Stimulated activated CD4-positive, alpha-beta T cell treated with anti-CD3 and anti-CD28 coated beads, TNF-alpha, amount 100 ng/mL, for 4 hours (primary cell): ENCODE measurements around the gene PSMB9.

ENCODE experiments used
- DNase-seq, 3 experiments: peaks; one replicate each; pipeline ENCODE4 v3.0.0-alpha.2; 2020; ENCODE audit warnings: low read depth in 3 of 3

Gene PSMB9

DNA sequence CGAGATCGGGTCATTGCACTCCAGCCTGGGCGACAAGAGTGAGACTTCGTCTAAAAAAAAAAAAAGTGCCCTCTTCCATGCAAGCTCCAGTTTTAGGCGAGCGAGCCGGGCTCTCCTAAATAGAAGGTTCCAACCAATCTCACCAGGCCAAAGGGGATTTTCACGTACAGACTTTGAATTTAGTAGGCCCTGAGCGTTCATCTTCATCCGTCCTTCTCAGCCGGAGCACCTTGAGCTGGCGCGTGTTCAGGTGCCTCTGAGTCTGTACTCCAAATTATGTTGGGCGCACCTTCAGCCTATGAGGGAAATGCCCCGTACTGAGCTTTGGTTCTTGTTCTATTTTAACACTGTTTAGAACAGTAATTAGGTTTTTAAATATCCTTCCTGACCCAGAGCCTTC, 14.6 kb upstream of the PSMB9 start:
- no peak for DNase-seq

DNA sequence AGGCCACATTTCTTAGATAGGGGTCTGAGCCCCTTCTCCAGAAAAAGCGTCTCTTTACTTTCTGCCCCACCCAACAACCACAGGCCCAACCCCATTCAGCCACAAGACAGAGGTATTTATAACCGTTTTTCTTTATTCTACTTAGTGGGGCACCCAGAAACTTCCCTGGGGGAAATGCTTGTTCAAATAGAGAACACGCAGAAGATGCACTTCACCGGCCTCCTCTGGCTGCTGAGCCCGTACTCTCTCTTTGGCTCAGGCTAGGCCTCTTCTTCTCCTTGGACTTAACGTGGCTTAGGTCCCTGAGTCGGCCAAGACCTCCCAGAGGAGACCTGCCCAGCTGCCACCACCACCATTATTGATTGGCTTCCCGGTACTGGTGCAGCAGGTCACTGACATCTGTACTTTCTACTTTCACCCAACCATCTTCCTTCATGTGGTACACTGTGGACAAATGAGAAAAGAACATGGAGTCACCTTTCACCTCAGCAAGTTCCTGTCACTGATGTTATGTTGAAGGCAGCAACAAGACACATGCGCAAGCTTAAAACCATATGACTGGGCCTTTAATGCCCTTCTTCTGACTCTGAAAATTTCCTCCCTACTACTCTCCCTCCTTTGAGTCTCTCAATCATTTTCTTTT, 13.3 kb upstream of the PSMB9 start:
- DNase-seq: no peak

DNA sequence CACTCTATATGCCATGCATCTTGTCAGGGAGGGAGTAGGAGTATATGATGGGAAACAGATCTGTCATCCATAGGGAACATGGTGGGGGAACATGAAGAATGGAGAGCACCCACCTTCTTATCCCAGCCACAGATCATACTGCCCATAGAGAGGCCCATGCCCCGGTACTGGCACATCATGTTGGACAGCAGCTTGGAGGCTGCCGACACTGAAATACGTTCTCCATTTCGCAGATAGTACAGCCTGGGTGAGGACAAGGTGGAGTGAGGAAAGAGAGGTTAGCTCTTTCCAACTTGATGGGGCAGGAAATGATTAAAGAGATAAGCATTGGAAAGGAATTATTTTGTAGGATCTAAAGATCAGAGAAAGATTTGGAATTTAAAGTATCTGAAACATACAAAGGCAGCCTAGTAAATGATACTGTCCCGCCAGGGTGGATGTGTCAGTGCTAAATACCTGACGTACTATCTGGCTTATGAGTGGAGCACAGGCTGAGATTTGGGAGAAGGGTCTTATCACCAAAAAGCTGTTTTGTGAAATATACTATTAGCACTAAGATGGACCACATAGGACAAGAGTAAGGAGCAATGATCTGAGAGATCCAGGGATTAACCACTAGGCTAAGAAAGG, 11.9 kb upstream of the PSMB9 start:
- no peak for DNase-seq

DNA sequence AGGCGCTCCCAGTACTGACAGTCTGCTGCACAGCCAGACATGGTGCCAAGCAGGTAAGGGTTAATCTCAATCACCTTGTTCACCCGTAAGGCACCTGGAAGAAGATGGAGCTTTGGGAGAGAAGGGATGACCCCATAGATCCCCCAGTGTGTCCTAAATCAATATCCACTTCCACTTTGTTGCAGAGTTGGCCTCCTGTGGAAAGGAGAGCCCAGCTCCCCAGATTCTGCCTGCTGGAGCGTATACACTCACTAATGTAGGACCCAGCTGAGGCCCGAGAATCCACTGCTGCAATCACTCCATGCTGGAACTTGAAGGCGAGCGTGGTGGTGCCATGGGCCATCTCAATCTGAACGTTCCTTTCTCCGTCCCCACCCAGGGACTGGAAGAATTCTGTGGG, 11.3 kb upstream of the PSMB9 start:
- no peak for DNase-seq

DNA sequence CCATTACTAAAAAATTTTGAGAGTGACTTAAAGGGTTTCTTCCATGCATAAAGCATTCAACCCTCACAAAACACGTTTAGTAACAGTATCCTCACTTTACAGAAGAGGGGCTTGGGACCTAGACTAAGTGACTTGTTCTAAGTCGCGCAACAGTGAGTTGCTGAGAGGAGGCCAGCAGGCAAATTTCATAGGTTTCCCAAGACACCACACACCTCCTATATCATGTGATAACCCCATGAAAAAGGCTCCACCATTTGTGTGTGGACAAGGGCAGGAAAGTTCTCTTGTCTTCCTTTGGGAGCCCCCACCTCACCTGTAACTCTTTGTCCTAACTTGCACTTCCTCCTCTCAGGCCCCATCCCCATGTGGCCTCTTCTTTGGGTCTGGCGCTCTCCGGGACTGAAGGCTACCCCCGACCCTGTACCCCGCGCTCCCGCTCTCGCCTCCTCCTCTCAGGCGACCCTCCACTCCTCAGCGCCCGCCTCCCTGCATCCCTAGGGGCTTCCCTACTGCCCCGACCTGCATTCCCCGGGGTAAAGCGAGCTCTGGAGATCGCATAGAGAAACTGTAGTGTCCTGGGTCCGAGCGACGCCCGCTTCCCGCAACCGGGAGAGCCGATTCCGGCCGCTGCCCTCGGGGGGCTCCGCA, 10.5 kb upstream of the PSMB9 start:
- no peak for DNase-seq

DNA sequence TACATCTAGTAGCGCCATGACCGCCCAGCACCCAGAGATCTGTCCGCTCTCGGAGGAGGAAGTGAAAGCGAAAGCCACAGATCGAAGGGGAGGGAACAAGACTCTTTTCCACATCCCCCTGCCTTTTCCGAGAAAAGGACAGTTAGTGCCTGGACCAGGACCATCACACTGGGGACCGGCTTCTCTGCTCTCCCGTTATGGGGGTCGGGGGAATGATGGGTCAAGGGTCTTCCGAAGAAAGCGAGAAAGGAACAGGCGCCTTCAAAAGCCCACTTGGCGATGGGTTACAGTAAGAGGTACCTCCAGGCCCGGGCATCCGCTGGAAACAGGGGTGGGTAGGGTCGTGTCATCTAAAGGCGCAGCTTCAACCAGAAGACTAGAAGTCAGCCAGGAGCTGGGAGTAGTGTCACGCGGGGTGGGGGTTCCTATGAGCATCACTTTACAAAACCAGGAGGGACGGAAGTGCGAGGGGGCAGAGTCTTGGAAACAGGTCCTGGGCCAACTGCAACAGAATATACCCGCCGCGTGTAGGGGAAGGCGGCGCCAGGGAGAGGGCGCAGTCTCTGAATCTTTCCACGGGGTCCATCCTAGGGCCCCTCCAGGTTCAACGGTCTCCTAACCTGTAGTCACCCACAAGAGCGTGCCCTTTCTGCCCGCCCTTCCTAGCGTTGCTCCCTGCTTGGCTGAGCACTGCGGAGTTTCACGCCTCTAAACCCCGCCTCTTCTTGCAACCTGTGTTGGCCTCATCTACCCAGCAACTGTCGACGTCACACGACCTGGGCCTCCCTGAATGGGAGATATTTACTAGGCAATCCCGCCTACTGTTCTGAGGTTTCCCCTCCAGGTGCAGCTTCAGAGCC, 9.8 kb upstream of the PSMB9 start, which contains the start of gene PSMB8:
PSMB8 (minus strand) TSS at position 69 of the 860 bp plus-strand sequence; CDS start at position 18, 51 bp downstream.
- DNase-seq: peak; percentile 94 to 99 (median 96)

DNA sequence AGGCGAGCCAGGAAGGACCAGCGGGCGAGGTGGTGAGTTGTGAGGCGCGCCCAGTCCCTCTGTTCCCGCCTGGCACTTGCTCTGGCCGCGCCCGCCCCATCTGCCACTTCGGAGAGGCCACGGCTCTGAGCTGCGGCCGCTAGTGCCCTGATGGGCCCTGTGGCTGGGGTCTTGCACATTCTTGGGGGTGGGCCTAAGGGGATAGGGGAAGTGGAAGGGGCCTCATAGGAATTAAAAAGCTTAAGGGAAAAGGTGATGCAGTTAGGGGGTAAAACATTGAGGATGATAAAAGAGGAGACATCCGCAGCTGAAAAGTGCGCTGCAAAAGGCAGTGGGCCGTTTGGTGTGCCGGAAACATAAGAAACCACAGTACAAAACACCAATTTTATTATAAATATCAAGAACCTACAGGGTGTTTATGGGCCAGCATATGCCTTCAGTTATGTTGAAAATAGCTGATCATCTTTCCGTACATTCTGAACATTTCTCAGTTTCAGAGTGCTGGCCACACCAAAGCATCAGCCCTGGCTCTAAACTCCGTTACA, 9.1 kb upstream of the PSMB9 start:
- no peak for DNase-seq

DNA sequence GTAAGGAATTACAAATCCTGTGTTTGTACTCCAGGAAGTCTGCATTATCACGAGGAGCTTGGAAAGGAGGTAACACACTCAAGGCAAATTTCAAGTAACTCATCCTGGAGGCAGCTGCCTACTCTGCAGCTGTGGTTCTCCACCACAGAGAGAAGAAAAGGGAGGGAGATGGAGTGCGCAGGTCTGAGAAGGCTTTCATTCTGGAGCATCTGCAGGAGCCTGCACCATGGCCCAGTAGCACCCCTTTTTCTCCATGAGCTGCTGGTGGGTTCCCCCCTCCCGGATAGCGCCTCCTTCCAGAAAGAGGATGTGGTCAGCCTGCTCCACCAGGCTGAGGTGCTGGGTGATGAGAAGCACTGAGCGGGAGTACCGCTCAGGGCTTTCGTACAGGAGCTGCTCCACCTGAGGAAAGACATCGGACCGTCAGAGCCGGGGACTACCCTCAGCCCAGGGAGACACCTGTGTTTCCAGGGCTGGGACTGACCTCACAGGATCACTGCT, 8.6 kb upstream of the PSMB9 start:
- DNase-seq: no peak

DNA sequence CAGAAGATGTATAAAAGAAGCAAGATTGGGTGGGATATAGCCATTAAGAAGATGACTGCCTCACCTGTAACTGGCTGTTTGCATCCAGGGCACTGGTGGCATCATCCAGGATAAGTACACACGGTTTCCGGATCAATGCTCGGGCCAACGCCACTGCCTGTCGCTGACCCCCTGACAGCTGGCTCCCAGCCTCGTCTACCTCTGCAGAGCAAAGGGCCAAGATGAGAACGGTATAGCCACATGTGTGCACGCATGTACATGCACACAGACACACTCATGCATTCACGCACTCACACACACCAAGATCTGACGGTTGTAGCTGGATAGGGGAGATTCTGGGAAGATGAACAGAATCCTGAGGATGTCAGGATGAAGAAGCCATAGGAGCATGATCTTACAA, 7.0 kb upstream of the PSMB9 start:
- DNase-seq: no peak

DNA sequence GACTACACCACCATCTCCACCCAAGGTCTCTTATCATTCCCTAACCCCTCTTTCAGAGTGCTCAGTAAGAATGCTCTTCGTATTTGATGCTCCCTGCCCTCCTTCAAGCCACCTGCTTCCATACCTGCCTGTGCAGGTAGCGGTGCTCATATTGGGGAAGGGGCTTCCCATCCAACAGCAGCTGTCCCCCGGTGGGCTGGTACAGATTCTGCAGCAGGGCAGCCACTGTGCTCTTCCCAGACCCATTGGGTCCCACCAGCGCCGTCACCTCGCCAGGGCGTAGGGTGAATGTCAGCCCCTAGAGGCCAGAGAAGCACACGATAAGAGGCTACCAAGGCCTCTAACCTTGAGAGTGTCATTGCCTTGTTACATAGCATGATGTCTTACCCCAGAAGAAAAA, 6.2 kb upstream of the PSMB9 start:
- no peak for DNase-seq

DNA sequence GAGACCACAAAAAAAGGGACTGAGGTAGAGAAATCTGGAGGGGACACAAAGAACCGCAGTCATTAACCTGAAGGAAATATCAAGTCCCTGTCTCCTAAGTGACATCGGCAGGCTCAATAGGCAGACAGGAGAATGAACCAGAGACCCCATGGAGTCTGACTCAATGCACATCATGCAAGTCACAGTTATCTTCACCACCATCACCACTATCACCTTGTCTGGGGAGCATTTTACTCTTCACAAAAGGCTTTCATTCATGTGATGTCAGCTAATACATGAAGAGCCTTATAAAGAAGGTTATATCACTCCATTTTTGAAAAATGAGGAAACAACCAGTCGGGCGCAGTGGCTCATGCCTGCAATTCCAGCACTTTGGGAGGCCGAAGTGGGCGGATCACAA, 4.9 kb upstream of the PSMB9 start:
- no peak for DNase-seq

DNA sequence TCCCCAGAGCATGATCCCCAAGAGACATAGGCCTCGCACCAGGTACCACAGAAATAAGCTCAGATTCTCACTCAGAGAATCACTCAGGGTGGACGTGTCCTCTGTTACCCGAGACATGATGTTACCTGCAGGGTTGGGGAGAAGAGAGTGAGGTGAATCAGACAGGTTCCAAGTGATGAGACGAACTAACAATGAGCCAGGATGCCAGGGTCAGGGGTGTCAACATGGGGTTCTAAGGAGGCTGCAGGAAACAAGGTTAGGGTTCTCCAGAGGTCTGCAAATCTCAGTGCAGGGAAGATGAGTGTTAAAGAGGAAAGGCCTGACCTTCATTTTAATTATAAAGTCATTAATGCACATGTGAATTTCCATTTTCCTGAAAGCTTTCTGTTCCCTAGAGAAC, 3.0 kb upstream of the PSMB9 start:
- no peak for DNase-seq

DNA sequence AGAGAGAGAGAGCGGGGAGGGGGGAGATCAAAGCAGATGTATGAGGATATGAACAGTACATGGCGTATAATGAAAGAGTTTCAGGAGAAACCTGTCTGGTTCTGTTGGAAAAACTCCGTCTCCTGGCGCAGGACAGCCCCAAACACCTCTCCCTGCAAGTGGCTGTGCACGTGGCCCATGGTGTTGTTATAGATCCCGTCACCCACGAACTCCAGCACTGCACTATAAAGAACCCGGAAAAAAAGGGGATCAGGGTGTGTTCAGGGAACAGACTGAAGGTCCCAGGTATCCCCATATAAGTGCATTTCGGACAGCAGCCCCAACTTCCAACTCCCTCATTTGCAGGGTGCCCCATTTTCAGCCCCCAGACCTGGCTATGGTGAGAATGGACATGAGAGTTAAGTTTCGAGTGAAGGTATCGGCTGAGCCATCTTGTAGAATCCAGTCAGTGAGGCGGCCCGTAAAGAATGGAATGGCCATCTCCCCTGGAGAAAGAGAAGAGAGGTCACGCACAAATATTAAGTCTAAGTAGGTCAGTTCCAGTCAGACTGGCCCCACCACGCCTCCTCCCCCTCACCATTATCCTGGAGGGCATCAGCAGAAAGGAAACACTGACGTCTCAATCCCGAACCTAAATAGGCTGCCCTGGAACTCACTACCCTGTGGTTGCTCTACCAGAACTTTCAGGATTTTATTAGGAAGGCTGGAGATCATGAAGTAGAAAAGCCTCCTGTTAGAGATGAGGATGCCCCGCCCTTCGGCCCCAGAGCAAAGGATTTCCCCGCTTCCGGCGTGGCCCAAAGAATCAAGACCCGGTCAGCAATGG, 1.8 kb upstream of the PSMB9 start:
- no peak for DNase-seq

DNA sequence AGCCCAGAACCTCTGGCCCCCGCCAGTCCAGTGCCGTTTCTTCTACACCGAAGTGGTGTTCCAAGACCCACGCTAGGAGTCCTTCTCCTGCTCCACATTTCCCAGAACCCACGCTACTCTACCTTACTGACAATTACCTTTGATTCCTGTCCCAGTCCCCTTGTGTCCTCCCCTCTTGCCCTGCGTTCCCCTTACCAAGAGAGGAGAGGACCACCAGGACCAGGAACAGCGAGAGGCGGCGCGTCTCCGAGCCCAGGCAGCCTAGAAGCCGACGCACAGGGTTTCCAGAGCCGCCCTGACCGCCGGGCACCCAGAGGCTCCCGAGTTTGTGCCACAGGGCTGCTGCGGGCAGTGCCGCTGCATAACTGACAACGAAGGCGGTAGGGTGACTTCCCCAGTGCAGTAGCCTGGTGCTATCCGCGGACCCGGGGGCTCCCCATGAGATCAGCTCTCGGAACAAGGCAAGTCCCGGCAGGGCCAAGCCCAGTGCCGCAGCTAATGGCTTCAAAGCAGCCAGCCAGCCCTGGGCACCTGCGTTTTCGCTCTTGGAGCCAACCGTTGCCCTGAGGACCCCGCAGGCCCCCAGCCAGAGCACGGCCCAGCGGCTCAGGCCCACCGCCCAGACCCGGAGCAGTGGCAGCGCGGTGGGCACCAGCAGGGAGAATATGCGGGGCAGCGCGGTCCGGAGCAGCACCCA, 1.0 kb upstream of the PSMB9 start:
- no peak for DNase-seq

DNA sequence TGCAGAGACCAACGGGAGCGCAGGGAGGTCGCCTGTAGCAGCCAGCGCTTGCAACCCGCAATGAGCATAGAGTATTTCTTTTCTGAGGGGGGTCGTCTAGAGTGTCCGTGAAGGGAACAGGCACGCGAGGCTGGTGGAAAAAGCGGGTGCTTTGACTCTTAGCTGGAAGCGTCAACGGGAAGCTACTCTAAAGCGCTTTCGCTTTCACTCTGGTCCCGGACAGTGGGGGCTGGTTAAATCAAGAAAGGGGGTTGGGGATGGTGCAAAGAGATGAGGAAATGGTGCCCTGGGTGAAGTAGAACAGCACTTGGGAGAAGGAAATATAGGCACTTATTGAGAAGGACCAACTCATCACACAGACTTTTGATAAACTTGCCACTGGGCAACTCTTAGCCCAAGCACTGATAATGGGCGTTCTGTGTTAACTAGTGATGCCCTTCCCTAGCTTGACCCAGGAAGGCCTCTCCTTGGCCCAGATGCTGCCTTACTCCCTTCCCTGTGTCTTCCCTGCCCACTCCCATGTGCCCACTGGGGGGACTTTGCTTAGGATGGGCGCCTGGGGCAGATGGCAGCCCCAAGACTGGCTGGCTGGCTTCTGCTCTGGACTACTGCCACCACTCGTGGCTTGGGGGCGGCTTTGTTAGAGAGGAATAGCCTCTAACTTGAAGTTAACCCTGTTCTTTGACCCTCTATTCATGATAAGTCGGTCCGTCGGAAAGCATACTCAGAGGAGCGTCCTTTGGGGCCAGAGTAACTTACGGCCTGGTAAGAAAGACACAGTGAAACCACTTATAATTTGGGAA, 585 bp downstream of the PSMB9 start:
- DNase-seq: peak in 2 of 3 experiments; percentile 53 to 58

DNA sequence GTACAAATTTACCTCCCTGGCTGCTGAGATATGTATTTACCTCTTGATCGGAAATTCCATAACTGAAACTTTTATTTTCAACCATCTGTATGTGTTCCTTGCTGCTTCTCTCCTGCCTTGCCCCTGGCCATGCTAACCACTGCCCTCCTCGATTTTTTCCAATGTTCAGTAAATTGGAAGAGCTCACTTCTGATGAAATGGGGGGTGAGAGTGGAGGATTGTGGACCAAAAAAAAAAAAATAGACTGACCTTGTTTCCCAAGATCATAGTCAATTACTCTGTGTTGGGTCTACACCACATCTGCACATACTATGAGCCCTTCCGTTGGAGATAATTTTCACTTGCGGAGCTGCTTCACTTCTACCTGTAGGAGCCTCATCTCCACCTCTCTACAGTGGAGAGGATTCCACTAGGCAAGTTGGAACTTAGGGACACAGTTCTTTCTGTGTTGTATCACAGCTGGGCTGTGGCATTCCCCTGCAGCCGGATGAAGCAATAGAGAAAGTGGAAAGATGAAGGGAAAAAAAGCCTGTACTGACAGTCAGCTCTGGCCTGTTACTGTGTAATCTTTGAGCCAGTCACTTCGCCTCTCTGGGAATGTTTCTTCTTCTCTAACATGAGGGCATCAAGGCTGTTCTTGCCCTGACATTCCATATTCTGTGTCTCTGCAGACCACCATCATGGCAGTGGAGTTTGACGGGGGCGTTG, 1.6 kb downstream of the PSMB9 start:
- no peak for DNase-seq

DNA sequence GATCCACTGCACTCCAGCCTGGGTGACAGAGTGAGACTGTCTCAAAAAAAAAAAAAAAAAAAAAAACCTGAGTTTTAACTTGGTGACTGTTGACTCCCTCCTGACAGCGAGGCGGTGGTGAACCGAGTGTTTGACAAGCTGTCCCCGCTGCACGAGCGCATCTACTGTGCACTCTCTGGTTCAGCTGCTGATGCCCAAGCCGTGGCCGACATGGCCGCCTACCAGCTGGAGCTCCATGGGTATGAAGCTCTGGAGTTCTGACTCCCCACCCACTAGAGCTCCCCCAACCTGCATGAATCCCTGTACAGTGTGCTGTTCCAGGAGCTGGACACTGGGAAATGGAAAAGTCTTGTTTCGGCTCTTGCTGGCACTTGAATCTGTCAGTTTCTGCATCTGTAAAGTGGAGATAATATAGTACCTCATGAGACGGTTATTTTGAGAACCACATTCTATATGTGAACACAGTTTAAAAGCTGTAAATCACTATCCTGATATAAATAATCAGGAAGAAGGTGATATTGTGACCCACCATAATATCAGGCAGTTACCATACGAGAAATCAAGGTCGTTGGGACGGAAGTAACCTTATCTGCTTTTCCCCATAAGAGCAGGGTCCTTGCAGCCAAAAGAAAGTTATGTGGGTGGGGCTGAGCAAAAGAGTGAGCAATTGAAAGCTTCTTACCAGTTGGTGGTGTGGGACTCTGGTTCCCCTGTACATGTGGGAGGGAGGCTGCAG, 3.3 kb downstream of the PSMB9 start:
- no peak for DNase-seq

DNA sequence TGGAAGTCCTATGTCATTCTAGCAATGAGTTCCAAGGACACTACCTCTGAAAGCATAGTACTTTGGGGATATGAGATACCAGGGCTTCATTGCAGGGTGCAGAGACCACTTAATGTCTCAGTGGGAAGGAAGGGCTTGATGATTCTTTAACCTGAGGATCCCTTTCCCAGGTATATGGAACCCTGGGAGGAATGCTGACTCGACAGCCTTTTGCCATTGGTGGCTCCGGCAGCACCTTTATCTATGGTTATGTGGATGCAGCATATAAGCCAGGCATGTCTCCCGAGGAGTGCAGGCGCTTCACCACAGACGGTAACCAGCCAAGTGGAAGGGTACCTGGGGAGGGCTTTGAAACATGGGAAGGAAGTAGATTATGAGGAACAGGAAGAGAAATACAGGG, 4.2 kb downstream of the PSMB9 start:
- DNase-seq: no peak
